GM23338 (cell line): ENCODE data around the gene SUPT3H. TPM values are rescaled to one million over a fixed set of nuclear protein-coding genes. Genes with fewer than 3 reads are reported as not detected.

Source experiments
- ATAC-seq: fragments of 200-7000 bp; cut with Tn5 transposase; 3 replicates; pipeline ENCODE4 v1.9.1; 2020
- DNase-seq: peaks from one replicate; pipeline ENCODE4 v3.0.0-alpha.2; 2015; ENCODE audit warnings: low spot score
- H2AFZ ChIP-seq: fragments of 200-600 bp; sonication (generic); 2 replicates; pipeline ENCODE4 v1.8.0; 2016; ENCODE audit warnings: antibody characterized with exemption, mild to moderate bottlenecking, moderate library complexity
- H3F3A ChIP-seq: fragments of 200-600 bp; sonication (generic); replicated peaks from 2 replicates; pipeline ENCODE4 v1.8.0; 2017; ENCODE audit warnings: antibody characterized with exemption, mixed run types, low read depth
- H3K27ac ChIP-seq: fragments of 200-600 bp; sonication (generic); 2 replicates; pipeline ENCODE4 v1.6.1; 2016; ENCODE audit warnings: low read depth
- H3K27me3 ChIP-seq: fragments of 200-600 bp; sonication (generic); 2 replicates; pipeline ENCODE4 v1.8.0; 2016; ENCODE audit warnings: mild to moderate bottlenecking, mixed run types, moderate library complexity; ENCODE audit not compliant: insufficient read depth
- H3K36me3 ChIP-seq: fragments of 200-600 bp; sonication (generic); 2 replicates; pipeline ENCODE4 v1.8.0; 2016; ENCODE audit warnings: mild to moderate bottlenecking; ENCODE audit not compliant: insufficient read depth
- H3K4me1 ChIP-seq: fragments of 200-600 bp; sonication (generic); 2 replicates; pipeline ENCODE4 v1.8.0; 2016; ENCODE audit warnings: mild to moderate bottlenecking, moderate library complexity; ENCODE audit not compliant: insufficient read depth
- H3K4me2 ChIP-seq: fragments of 200-600 bp; sonication (generic); 2 replicates; pipeline ENCODE4 v1.7.1; 2017; ENCODE audit warnings: mixed run types
- H3K4me3 ChIP-seq: fragments of 200-600 bp; sonication (generic); 2 replicates; pipeline ENCODE4 v1.6.1; 2016; ENCODE audit warnings: mixed run types
- H3K79me2 ChIP-seq: fragments of 200-600 bp; sonication (generic); replicated peaks from 2 replicates; pipeline ENCODE4 v1.8.0; 2017; ENCODE audit warnings: mild to moderate bottlenecking; ENCODE audit not compliant: insufficient read depth
- H3K9me2 ChIP-seq: fragments of 200-600 bp; sonication (generic); 2 replicates; pipeline ENCODE4 v1.8.0; 2017; ENCODE audit not compliant: insufficient read depth
- H4K20me1 ChIP-seq: fragments of 200-600 bp; sonication (generic); replicated peaks from 2 replicates; pipeline ENCODE4 v1.8.0; 2017; ENCODE audit warnings: mild to moderate bottlenecking; ENCODE audit not compliant: insufficient read depth
- H3K27ac Mint-ChIP-seq: 2 replicates; pipeline ENCODE4 v1.8.0; 2020; ENCODE audit warnings: inconsistent platforms, mild to moderate bottlenecking, moderate library complexity, mixed read lengths
- H3K27me3 Mint-ChIP-seq: 3 replicates; pipeline ENCODE4 v1.8.0; 2022; ENCODE audit warnings: low read depth, mild to moderate bottlenecking, moderate library complexity, mixed read lengths, inconsistent platforms; ENCODE audit not compliant: insufficient read depth, poor library complexity
- H3K36me3 Mint-ChIP-seq: 3 replicates; pipeline ENCODE4 v1.8.0; 2021; ENCODE audit warnings: low read depth, mild to moderate bottlenecking, inconsistent platforms, moderate library complexity, mixed read lengths
- H3K4me1 Mint-ChIP-seq: 3 replicates; pipeline ENCODE4 v1.8.0; 2020; ENCODE audit warnings: mild to moderate bottlenecking, inconsistent platforms, mixed read lengths
- H3K4me3 Mint-ChIP-seq: 3 replicates; pipeline ENCODE4 v1.8.0; 2021; ENCODE audit warnings: moderate library complexity, mild to moderate bottlenecking, inconsistent platforms, mixed read lengths
- H3K9me3 Mint-ChIP-seq: 3 replicates; pipeline ENCODE4 v1.8.0; 2020; ENCODE audit warnings: moderate library complexity, mild to moderate bottlenecking, inconsistent platforms, mixed read lengths
- CREB1 ChIP-seq: fragments of 250-450 bp; sonication (Bioruptor Pico); IDR thresholded peaks from 2 replicates; pipeline ENCODE4 v1.5.0; 2020; ENCODE audit warnings: low read depth, mild to moderate bottlenecking, moderate library complexity
- ETS1 ChIP-seq: IDR thresholded peaks from 2 replicates; pipeline ENCODE4 v1.6.1; 2016; ENCODE audit warnings: antibody characterized with exemption
- EZH2 ChIP-seq: fragments of 200-600 bp; sonication (generic); IDR thresholded peaks from one replicate; pipeline ENCODE4 v1.8.0; 2017; ENCODE audit warnings: antibody characterized with exemption, mild to moderate bottlenecking, low read depth; ENCODE audit not compliant: unreplicated experiment
- EZH2phosphoT487 ChIP-seq: fragments of 200-600 bp; sonication (generic); IDR thresholded peaks from one replicate; pipeline ENCODE4 v1.8.1; 2018; ENCODE audit warnings: antibody characterized with exemption; ENCODE audit not compliant: unreplicated experiment
- JUNB ChIP-seq: IDR thresholded peaks from one replicate; pipeline ENCODE4 v1.6.1; 2016; ENCODE audit warnings: antibody characterized with exemption; ENCODE audit not compliant: unreplicated experiment
- REST ChIP-seq: IDR thresholded peaks from one replicate; pipeline ENCODE4 v1.6.1; 2018; ENCODE audit warnings: antibody characterized with exemption; ENCODE audit not compliant: unreplicated experiment
- ZNF114 ChIP-seq: fragments of 250-450 bp; sonication (Bioruptor Pico); IDR thresholded peaks from 2 replicates; pipeline ENCODE4 v1.5.0; 2020; ENCODE audit warnings: mild to moderate bottlenecking, moderate library complexity
- ZNF331 ChIP-seq: fragments of 250-450 bp; sonication (Bioruptor Pico); IDR thresholded peaks from 2 replicates; pipeline ENCODE4 v1.5.0; 2020; ENCODE audit warnings: low read depth, mild to moderate bottlenecking, moderate library complexity
- ZNF462 ChIP-seq: fragments of 250-450 bp; sonication (Bioruptor Pico); IDR thresholded peaks from 2 replicates; pipeline ENCODE4 v1.5.0; 2020; ENCODE audit warnings: mild to moderate bottlenecking, moderate library complexity
- polyA plus RNA-seq: library from polyadenylated mRNA; unstranded; fragments of >200 nt; fragmentation: Nextera tagmentation; extraction: Ambion mirVana; gene quantifications from 2 replicates; pipeline ENCODE4 v1.2.1, GENCODE V29; 2016
- total RNA-seq: library from RNA; depleted of rRNA; stranded (reverse); fragments of >200 nt; shearing (Covaris generic); gene quantifications from 2 replicates; pipeline ENCODE4 v1.2.3, GENCODE V29; 2014

SUPT3H gene
- total and polyA plus RNA-seq, 2 experiments from 2014 or later = 11.4 to 30.1 TPM

GRCh38 chr6:45212976-45213375 lies 164.8 kb downstream of the SUPT3H start (continued):
- TF ChIP-seq ZNF462 (no peak), ETS1 (no peak), CREB1 (CRISPR knock-in tag) (no peak), JUNB (no peak), ZNF331 (CRISPR knock-in tag) (no peak)

GRCh38 chr6:45209762-45210161 lies 168.0 kb downstream of the SUPT3H start:
- Histone ChIP-seq H4K20me1 (no peaks in the 10 kb centered on the region), H3K79me2 (no peaks in the 10 kb centered on the region), H3K27me3 (no peaks in the 10 kb centered on the region), H3K36me3 (no peaks in the 10 kb centered on the region), H3K4me1 (peaks cover 27% of the 10 kb centered on the region), H2AFZ (no peak overlapping the region), H3K4me3 (no peak overlapping the region), H3K9me2 (peaks cover 14% of the 10 kb centered on the region; the same call in 1 of the 2 replicates), H3F3A (no peaks in the 10 kb centered on the region), H3K27ac (no peak overlapping the region), H3K4me2 (no peak overlapping the region)
- no peak for ATAC-seq
- Mint-ChIP-seq H3K4me1 (peaks cover 18% of the 10 kb centered on the region), H3K9me3 (peaks cover 19% of the 10 kb centered on the region; the same call in 2 of the 3 replicates), H3K36me3 (peaks cover 25% of the 10 kb centered on the region; the same call in 2 of the 3 replicates), H3K27ac (no peak overlapping the region), H3K4me3 (no peak overlapping the region), H3K27me3 (peaks cover 5% of the 10 kb centered on the region)
- no peak for DNase-seq
- TF ChIP-seq ZNF331 (CRISPR knock-in tag) (no peak), EZH2phosphoT487 (no peak), JUNB (no peak), CREB1 (CRISPR knock-in tag) (no peak), EZH2 (no peak), REST (no peak), ZNF114 (CRISPR knock-in tag) (no peak)
